Gastroesophageal sphincter (tissue), 4 donors: ENCODE data around the gene TUBA1B. TPM values are rescaled to one million over a fixed set of nuclear protein-coding genes. Genes with fewer than 3 reads are reported as not detected.

Experiments
- ATAC-seq: fragments of 150-250 bp; one replicate; pipeline ENCODE4 v1.9.1; 2016; ENCODE audit warnings: mild to moderate bottlenecking, moderate library complexity
- H3K27ac ChIP-seq, 4 donors: fragments of 200-600 bp; sonication (generic) in 3 of 4; 1 replicate in 3 of 4; 2 replicates in 1 of 4; pipeline ENCODE4 v1.5.1; 2016 to 2019
- H3K27me3 ChIP-seq: fragments of 200-600 bp; sonication (generic); one replicate; pipeline ENCODE4 v1.5.1; 2019
- H3K36me3 ChIP-seq, 2 donors: fragments of 200-600 bp; sonication (generic); one replicate each; pipeline ENCODE4 v1.5.1; 2019; ENCODE audit warnings: control low read depth in 1 of 2
- H3K4me1 ChIP-seq, 3 donors: fragments of 200-600 bp; sonication (generic); 1 replicate in 2 of 3; 2 replicates in 1 of 3; pipeline ENCODE4 v1.5.1; 2016 to 2019; ENCODE audit warnings: control low read depth in 2 of 3
- H3K4me3 ChIP-seq, 2 donors: fragments of 200-600 bp; sonication (generic); one replicate each; pipeline ENCODE4 v1.5.1; 2019; ENCODE audit warnings: mild to moderate bottlenecking in 1 of 2, moderate library complexity in 1 of 2
- H3K9me3 ChIP-seq, 3 donors: fragments of 200-600 bp; sonication (generic); one replicate each; pipeline ENCODE4 v1.5.1; 2017 to 2019; ENCODE audit warnings: control low read depth in 2 of 3
- CTCF ChIP-seq, 4 experiments: fragments of 200-600 bp in 2 of 4; fragments of 450-650 bp in 2 of 4; sonication (generic) in 1 of 4; IDR thresholded peaks; one replicate each; pipeline ENCODE4 v1.5.1; 2017 to 2019; ENCODE audit warnings: antibody characterized with exemption in 4 of 4, mild to moderate bottlenecking in 2 of 4, moderate library complexity in 2 of 4
- EP300 ChIP-seq: sonication (generic); formaldehyde crosslinking; IDR thresholded peaks from one replicate; pipeline ENCODE4 v1.6.1; 2017; ENCODE audit warnings: antibody characterized with exemption, mild to moderate bottlenecking
- POLR2A ChIP-seq, 2 donors: fragments of 450-650 bp; IDR thresholded peaks; one replicate each; pipeline ENCODE4 v1.6.1; 2017; ENCODE audit warnings: antibody characterized with exemption in 2 of 2, mild to moderate bottlenecking in 2 of 2, moderate library complexity in 1 of 2
- POLR2AphosphoS5 ChIP-seq: sonication (generic); formaldehyde crosslinking; IDR thresholded peaks from one replicate; pipeline ENCODE4 v1.6.1; 2017; ENCODE audit warnings: antibody characterized with exemption
- WGBS, 2 donors: methylation state at CpG; one replicate each; pipeline ENCODE4 v1.1.5; 2018; ENCODE audit warnings: low coverage in 1 of 2; 5-methylcytosine and 5-hydroxymethylcytosine counted together
- total RNA-seq, 4 donors: library from RNA; depleted of rRNA; stranded (reverse); fragments of >200 nt; gene quantifications; one replicate each; pipeline ENCODE4 v1.1.0, GENCODE V29; 2016

Gene TUBA1B
- total RNA-seq, 4 donors from 2014 or later, result 568 to 1,050 (median 731) TPM

DNA sequence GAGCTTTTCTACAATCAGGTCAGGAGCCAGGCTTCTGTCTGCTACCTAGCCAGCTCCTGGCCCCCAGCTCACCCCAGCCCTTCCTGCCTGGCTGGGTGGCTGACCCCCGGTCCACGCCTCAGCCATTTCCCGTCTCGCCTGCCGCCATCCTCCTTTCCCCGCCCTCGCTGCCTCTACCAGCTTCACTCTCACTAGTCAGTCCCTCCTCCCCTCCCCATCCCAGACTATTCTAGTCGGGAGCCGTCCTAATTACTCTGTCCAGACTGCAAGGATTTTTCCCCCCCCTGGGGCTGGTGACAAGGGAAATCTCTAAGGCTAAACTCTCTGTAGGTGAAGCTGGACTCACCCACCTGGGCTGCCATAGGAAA lies 37.4 kb downstream of the TUBA1B start:
- Histone ChIP-seq H3K27me3 (peaks cover 62% of the 10 kb centered on the region), H3K4me1 (peaks cover 0 to 64% (median 41%) of the 10 kb centered on the region in 3 donors), H3K9me3 (no peaks in the 10 kb centered on the region), H3K4me3 (peak overlapping the region in 1 of 2 donors; percentile 43), H3K27ac (peak overlapping the region in 3 of 4 donors; percentile 14 to 67 (median 26)), H3K36me3 (peaks cover 0 to 31% of the 10 kb centered on the region in 2 donors)
- 7 to 9% methylated on average over 3 to 9 of the region's 9 CpGs for WGBS, 2 donors
- no peak for TF ChIP-seq POLR2A (IDR thresholded peaks at IDR 0.05)
- no peak for TF ChIP-seq CTCF (IDR thresholded peaks at IDR 0.05)
- TF ChIP-seq EP300, result no peak
- TF ChIP-seq POLR2AphosphoS5, result no peak
- ATAC-seq, result no peak

DNA sequence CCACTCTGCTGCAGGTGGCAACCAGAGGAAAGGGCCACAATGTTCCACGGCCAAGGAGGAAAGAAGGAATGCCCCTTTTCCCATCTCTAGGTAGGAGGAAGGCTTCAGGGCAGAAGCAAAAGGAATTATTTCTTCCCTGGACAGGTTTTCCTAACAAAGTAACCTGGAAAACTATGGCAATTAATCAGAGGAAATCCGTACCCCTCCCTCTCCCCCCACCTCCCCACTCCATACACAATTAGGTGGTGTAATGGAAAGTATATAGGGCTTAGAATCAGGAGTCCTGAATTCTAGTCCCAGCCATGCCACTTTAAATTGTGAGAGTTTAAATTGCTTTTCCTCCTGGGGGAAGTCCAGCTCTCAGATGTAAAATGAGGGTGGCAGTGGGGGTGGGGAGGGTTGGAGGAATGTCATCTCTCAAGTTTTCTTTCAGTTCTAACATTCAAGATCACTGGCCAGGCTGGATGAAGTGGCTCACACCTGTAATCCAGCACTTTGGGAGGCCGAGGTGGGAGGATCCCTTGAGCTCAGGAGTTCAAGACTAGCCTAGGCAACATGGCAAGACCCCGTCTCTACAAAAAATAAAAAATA lies 38.3 kb downstream of the TUBA1B start:
- Histone ChIP-seq H3K27me3 (peaks cover 67% of the 10 kb centered on the region), H3K4me3 (peak overlapping the region in 1 of 2 donors; percentile 39)

GRCh38 chr12:49092086-49092815 lies 38.9 kb downstream of the TUBA1B start:
- peak overlapping the region in 1 of 2 donors; percentile 39 for H3K4me3 ChIP-seq
- H3K4me1 ChIP-seq, result peaks cover 0 to 75% (median 48%) of the 10 kb centered on the region in 3 donors
- TF ChIP-seq CTCF (IDR thresholded peaks at IDR 0.05) (peak in 2 of 4 experiments; percentile 21 to 31), POLR2A (IDR thresholded peaks at IDR 0.05) (no peak)
- ATAC-seq, result peak; percentile 20
- H3K36me3 ChIP-seq, result peaks cover 0 to 16% of the 10 kb centered on the region in 2 donors
- H3K9me3 ChIP-seq, result no peaks in the 10 kb centered on the region
- H3K27me3 ChIP-seq, result peaks cover 67% of the 10 kb centered on the region
- H3K27ac ChIP-seq, result peak overlapping the region in 3 of 4 donors; percentile 48 to 65 (median 49)
- WGBS, 2 donors, result 1% methylated on average over 13 of the region's 32 CpGs; no CpG with 5 or more reads in 1 of the 2 donors

More for the DNA sequence above, 38.3 kb downstream of the TUBA1B start:
- TF ChIP-seq POLR2AphosphoS5 (no peak), EP300 (no peak), CTCF (IDR thresholded peaks at IDR 0.05) (no peak), POLR2A (IDR thresholded peaks at IDR 0.05) (no peak)
- Histone ChIP-seq H3K36me3 (peaks cover 0 to 23% of the 10 kb centered on the region in 2 donors), H3K4me1 (peaks cover 0 to 72% (median 48%) of the 10 kb centered on the region in 3 donors), H3K27ac (peak overlapping the region in 2 of 4 donors; percentile 48 to 67), H3K9me3 (no peaks in the 10 kb centered on the region)
- 54% methylated on average over 3 of the region's 4 CpGs; no CpG with 5 or more reads in 1 of the 2 donors for WGBS, 2 donors
- ATAC-seq, result no peak

GRCh38 chr12:49091836-49092085 lies 39.4 kb downstream of the TUBA1B start:
- Histone ChIP-seq H3K4me1 (peaks cover 0 to 75% (median 48%) of the 10 kb centered on the region in 3 donors), H3K27ac (peak overlapping the region in 3 of 4 donors; percentile 48 to 65 (median 49)), H3K9me3 (no peaks in the 10 kb centered on the region), H3K36me3 (peaks cover 0 to 11% of the 10 kb centered on the region in 2 donors), H3K4me3 (peak overlapping the region in 1 of 2 donors; percentile 39), H3K27me3 (peaks cover 67% of the 10 kb centered on the region)
- no peak for ATAC-seq
- TF ChIP-seq EP300, result no peak
- TF ChIP-seq CTCF (IDR thresholded peaks at IDR 0.05), result no peak
- TF ChIP-seq POLR2A (IDR thresholded peaks at IDR 0.05), result no peak
- WGBS, 2 donors, result no CpG with 5 or more reads among the region's 14 CpGs
